ENCODE measurements around the gene PTER.

PTER gene

GRCh38 chr10:16436758-16437539 lies at the start of gene PTER:
Gene PTER (plus strand): TSS chr10:16437010. CDS start chr10:16484385, 47,375 bp downstream.
- peak; percentile 29 for DNase-seq

GRCh38 chr10:16392531-16393069 lies 44.2 kb upstream of the PTER start:
- no peak for DNase-seq

- DNase-seq, result no peak
Measured at GRCh38 chr10:16393271-16393858, 43.4 kb upstream of the PTER start.

GRCh38 chr10:16401416-16401815 lies 35.4 kb upstream of the PTER start:
- no peak for DNase-seq

- no peak for DNase-seq
Measured at GRCh38 chr10:16408379-16408778, 28.4 kb upstream of the PTER start.

- DNase-seq, result no peak
Measured at GRCh38 chr10:16417341-16417740, 19.5 kb upstream of the PTER start.

- DNase-seq, result no peak
Measured at GRCh38 chr10:16423599-16423998, 13.2 kb upstream of the PTER start.

GRCh38 chr10:16425449-16425848 lies 11.4 kb upstream of the PTER start:
- no peak for DNase-seq

- no peak for DNase-seq
Measured at GRCh38 chr10:16429539-16429938, 7.3 kb upstream of the PTER start.

GRCh38 chr10:16436367-16436757 lies 448 bp upstream of the PTER start:
- DNase-seq, result no peak

- DNase-seq, result no peak
Measured at GRCh38 chr10:16437540-16437894, 707 bp downstream of the PTER start.

GRCh38 chr10:16439295-16439694 lies 2.5 kb downstream of the PTER start:
- DNase-seq, result no peak

- no peak for DNase-seq
Measured at GRCh38 chr10:16440396-16441133, 3.8 kb downstream of the PTER start.

GRCh38 chr10:16441173-16441840 lies 4.5 kb downstream of the PTER start:
- DNase-seq, result no peak

GRCh38 chr10:16442914-16443313 lies 6.1 kb downstream of the PTER start:
- DNase-seq, result no peak

GRCh38 chr10:16445770-16446469 lies 9.1 kb downstream of the PTER start:
- no peak for DNase-seq

GRCh38 chr10:16449454-16449853 lies 12.6 kb downstream of the PTER start:
- DNase-seq, result no peak

- DNase-seq, result no peak
Measured at GRCh38 chr10:16458166-16458955, 21.6 kb downstream of the PTER start.

GRCh38 chr10:16459423-16459939 lies 22.7 kb downstream of the PTER start:
- no peak for DNase-seq

GRCh38 chr10:16466001-16466400 lies 29.2 kb downstream of the PTER start:
- DNase-seq, result no peak

GRCh38 chr10:16470747-16471146 lies 33.9 kb downstream of the PTER start:
- DNase-seq, result no peak

Measured in NCI-H2081 treated with DMSO at 0.1 percent for 48 hours (cell line).